ENCODE data around the gene EFNA3.

EFNA3 gene

GRCh38 chr1:155049651-155050559 lies 28.7 kb upstream of the EFNA3 start:
- DNase-seq: no peak

GRCh38 chr1:155050560-155051341 lies 27.9 kb upstream of the EFNA3 start, which contains the start of gene ADAM15:
TSS of gene ADAM15 (plus strand) at chr1:155051316. CDS start at chr1:155051387, 71 bp downstream.
- peak; percentile 47 for DNase-seq

GRCh38 chr1:155051342-155051776 lies 27.3 kb upstream of the EFNA3 start:
- no peak for DNase-seq

- DNase-seq: peak; percentile 29
Measured at GRCh38 chr1:155051777-155052398, 26.7 kb upstream of the EFNA3 start.

- no peak for DNase-seq
Measured at GRCh38 chr1:155052439-155053395, 25.9 kb upstream of the EFNA3 start.

GRCh38 chr1:155053531-155054105 lies 25.0 kb upstream of the EFNA3 start:
- DNase-seq: no peak

GRCh38 chr1:155057104-155057503 lies 21.5 kb upstream of the EFNA3 start:
- DNase-seq: no peak

- DNase-seq: no peak
Measured at GRCh38 chr1:155057788-155058211, 20.8 kb upstream of the EFNA3 start.

GRCh38 chr1:155060736-155061135 lies 17.9 kb upstream of the EFNA3 start:
- DNase-seq: no peak

GRCh38 chr1:155061381-155062150 lies 17.1 kb upstream of the EFNA3 start:
- DNase-seq: peak; percentile 73

GRCh38 chr1:155062151-155062686 lies 16.4 kb upstream of the EFNA3 start:
- DNase-seq: no peak

GRCh38 chr1:155062702-155063411 lies 15.8 kb upstream of the EFNA3 start:
- DNase-seq: no peak

GRCh38 chr1:155063550-155064110 lies 15.0 kb upstream of the EFNA3 start, which contains the start of gene EFNA4:
TSS of gene EFNA4 (plus strand) at chr1:155063740. CDS start at chr1:155063824, 84 bp downstream.
- DNase-seq: peak; percentile 74

GRCh38 chr1:155064111-155064831 lies 14.4 kb upstream of the EFNA3 start:
- DNase-seq: no peak

- no peak for DNase-seq
Measured at GRCh38 chr1:155064832-155065429, 13.7 kb upstream of the EFNA3 start.

- no peak for DNase-seq
Measured at GRCh38 chr1:155066777-155067176, 11.9 kb upstream of the EFNA3 start.

- no peak for DNase-seq
Measured at GRCh38 chr1:155068599-155068998, 10.0 kb upstream of the EFNA3 start.

- no peak for DNase-seq
Measured at GRCh38 chr1:155069551-155070157, 9.0 kb upstream of the EFNA3 start.
